ENCODE results near the gene NENF. TPM values are rescaled to one million over a fixed set of nuclear protein-coding genes. Genes with fewer than 3 reads are reported as not detected.

The NENF gene
- total RNA-seq, 1 experiment from 2014 or later: 71.8 TPM

GRCh38 chr1:212453156-212453857 lies 20.6 kb downstream of the NENF start:
- H2AFZ ChIP-seq: no peak overlapping the region
- intact Hi-C loops (cut with micrococcal nuclease; ENCODE audit: unreplicated experiment): loop anchor here (10.0 kb wide), 2 partner anchors 169 to 419 kb away; partner anchors contain the start of genes DTL, INTS7 and PPP2R5A
- BruUV-seq (replicated peaks): no TSS peak
- no peak for DNase-seq
- no peaks in the 10 kb centered on the region for H3K36me3 ChIP-seq (ENCODE audit: low read depth)
- ChIA-PET CTCF (interaction anchor here (0.6 kb wide), 1 partner anchor 276 kb away, joined by 13 read pairs; no protein-coding TSS in a partner anchor), POLR2A (ENCODE audit: unreplicated experiment) (no interaction called here)
- H3K4me1 ChIP-seq (replicated peaks; ENCODE audit: insufficient read depth): no peaks in the 10 kb centered on the region
- H3K4me3 ChIP-seq: no peak overlapping the region
- no peaks in the 10 kb centered on the region for H3K27me3 ChIP-seq (ENCODE audit: insufficient read depth, low read depth)
- no peak overlapping the region for H3K4me2 ChIP-seq
- H3K27ac ChIP-seq: no peak overlapping the region
- no peaks in the 10 kb centered on the region for H3K79me2 ChIP-seq (ENCODE audit: low read depth)
- no peak for TF ChIP-seq EZH2 (IDR thresholded peaks at IDR 0.05; ENCODE audit: low read depth)
- no peak for TF ChIP-seq CTCF (conservative IDR thresholded peaks at IDR 0.05)
- no peaks in the 10 kb centered on the region for H3K9me3 ChIP-seq (ENCODE audit: insufficient read depth, low read depth)
- H3F3A ChIP-seq (ENCODE audit: insufficient read depth, low read depth): no peaks in the 10 kb centered on the region
- H4K20me1 ChIP-seq (ENCODE audit: insufficient read depth): no peaks in the 10 kb centered on the region
- H3K9me2 ChIP-seq (ENCODE audit: insufficient read depth): no peaks in the 10 kb centered on the region

- no peak overlapping the region for H3K27ac ChIP-seq
- no peaks in the 10 kb centered on the region for H3F3A ChIP-seq (ENCODE audit: insufficient read depth, low read depth)
- H2AFZ ChIP-seq: no peak overlapping the region
- CTCF ChIA-PET: interaction anchor here (0.5 kb wide), 1 partner anchor 58 kb away, joined by 7 read pairs; no protein-coding TSS in a partner anchor
- no peaks in the 10 kb centered on the region for H3K79me2 ChIP-seq (ENCODE audit: low read depth)
- no peaks in the 10 kb centered on the region for H3K36me3 ChIP-seq (ENCODE audit: low read depth)
- H3K27me3 ChIP-seq (ENCODE audit: insufficient read depth, low read depth): no peaks in the 10 kb centered on the region
- H3K9me2 ChIP-seq (ENCODE audit: insufficient read depth): no peaks in the 10 kb centered on the region
- no peaks in the 10 kb centered on the region for H3K9me3 ChIP-seq (ENCODE audit: insufficient read depth, low read depth)
- no peak overlapping the region for H3K4me2 ChIP-seq
- POLR2A ChIA-PET (ENCODE audit: unreplicated experiment): no interaction called here
- TF ChIP-seq EZH2 (IDR thresholded peaks at IDR 0.05; ENCODE audit: low read depth): no peak
- TF ChIP-seq CTCF (conservative IDR thresholded peaks at IDR 0.05): no peak
- H4K20me1 ChIP-seq (ENCODE audit: insufficient read depth): no peaks in the 10 kb centered on the region
- no peaks in the 10 kb centered on the region for H3K4me1 ChIP-seq (replicated peaks; ENCODE audit: insufficient read depth)
- H3K4me3 ChIP-seq: no peak overlapping the region
- intact Hi-C loops (cut with micrococcal nuclease; ENCODE audit: unreplicated experiment): loop anchor here (5.0 to 10.0 kb wide), 5 partner anchors 87 to 442 kb away; partner anchors contain the start of genes DTL, INTS7 and PPP2R5A
- no peak for DNase-seq
- no TSS peak for BruUV-seq (replicated peaks)
Observed at GRCh38 chr1:212454741-212455140, 22.0 kb downstream of the NENF start.

- Histone ChIP-seq H3K4me3 (no peak overlapping the region), H3K27me3 (ENCODE audit: insufficient read depth, low read depth) (no peaks in the 10 kb centered on the region), H3F3A (ENCODE audit: insufficient read depth, low read depth) (no peaks in the 10 kb centered on the region), H3K4me2 (no peak overlapping the region), H3K9me2 (ENCODE audit: insufficient read depth) (no peaks in the 10 kb centered on the region), H3K4me1 (replicated peaks; ENCODE audit: insufficient read depth) (no peaks in the 10 kb centered on the region), H4K20me1 (ENCODE audit: insufficient read depth) (no peaks in the 10 kb centered on the region), H3K79me2 (ENCODE audit: low read depth) (no peaks in the 10 kb centered on the region), H3K36me3 (ENCODE audit: low read depth) (no peaks in the 10 kb centered on the region), H2AFZ (no peak overlapping the region), H3K27ac (no peak overlapping the region), H3K9me3 (ENCODE audit: insufficient read depth, low read depth) (no peaks in the 10 kb centered on the region)
- intact Hi-C loops (cut with micrococcal nuclease; ENCODE audit: unreplicated experiment): loop anchor here (5.0 to 10.0 kb wide), 5 partner anchors 88 to 443 kb away; partner anchors contain the start of genes DTL, INTS7 and PPP2R5A
- no TSS peak for BruUV-seq (replicated peaks)
- POLR2A ChIA-PET (ENCODE audit: unreplicated experiment): interaction anchor here (1.0 kb wide), 1 partner anchor 385 kb away, joined by 3 read pairs; no protein-coding TSS in a partner anchor
- DNase-seq: no peak
- TF ChIP-seq CTCF (conservative IDR thresholded peaks at IDR 0.05) (no peak), EZH2 (IDR thresholded peaks at IDR 0.05; ENCODE audit: low read depth) (no peak)
- CTCF ChIA-PET: interaction anchor here (0.5 to 1.8 kb wide), 23 partner anchors 17 to 774 kb away, joined by 3 to 24 read pairs (median 4); partner anchors contain the start of genes DTL and INTS7
Observed at GRCh38 chr1:212455401-212455800, 22.7 kb downstream of the NENF start.
